Suprapubic skin (tissue), 4 donors: ENCODE data around the gene UBE2B. TPM values are rescaled to one million over a fixed set of nuclear protein-coding genes. Genes with fewer than 3 reads are reported as not detected.

Experiments used
- DNase-seq, 2 donors: peaks; one replicate each; pipeline ENCODE4 v3.0.0-alpha.2; 2019; ENCODE audit warnings: low spot score in 2 of 2
- H3K27ac ChIP-seq: fragments of 200-600 bp; sonication (generic); one replicate; pipeline ENCODE4 v1.5.1; 2019
- H3K27me3 ChIP-seq: fragments of 200-600 bp; sonication (generic); one replicate; pipeline ENCODE4 v1.5.1; 2019
- H3K36me3 ChIP-seq: fragments of 200-600 bp; sonication (generic); one replicate; pipeline ENCODE4 v1.5.1; 2019
- H3K4me1 ChIP-seq: fragments of 200-600 bp; sonication (generic); one replicate; pipeline ENCODE4 v1.5.1; 2019
- H3K4me3 ChIP-seq: fragments of 200-600 bp; sonication (generic); one replicate; pipeline ENCODE4 v1.5.1; 2019; ENCODE audit warnings: mild to moderate bottlenecking
- H3K9me3 ChIP-seq: fragments of 200-600 bp; sonication (generic); one replicate; pipeline ENCODE4 v1.5.1; 2019
- EP300 ChIP-seq: sonication (generic); formaldehyde crosslinking; IDR thresholded peaks from one replicate; pipeline ENCODE4 v1.6.1; 2017; ENCODE audit warnings: antibody characterized with exemption
- POLR2A ChIP-seq, 2 donors: fragments of 450-650 bp; IDR thresholded peaks; one replicate each; pipeline ENCODE4 v1.6.1; 2017; ENCODE audit warnings: antibody characterized with exemption in 2 of 2, mild to moderate bottlenecking in 2 of 2, moderate library complexity in 2 of 2
- POLR2AphosphoS5 ChIP-seq, 3 donors: sonication (generic); formaldehyde crosslinking; IDR thresholded peaks; one replicate each; pipeline ENCODE4 v1.6.1; 2017; ENCODE audit warnings: antibody characterized with exemption in 3 of 3
- WGBS: methylation state at CpG from one replicate; pipeline ENCODE4 v1.1.5; 2018; 5-methylcytosine and 5-hydroxymethylcytosine counted together
- total RNA-seq, 4 donors: library from RNA; depleted of rRNA; stranded (reverse); fragments of >200 nt; gene quantifications; one replicate each; pipeline ENCODE4 v1.1.0, GENCODE V29; 2016
- TF ChIP-seq, protein P1 (sequence below), 2 donors: fragments of 200-600 bp in 1 of 2; fragments of 450-650 bp in 1 of 2; sonication (generic) in 1 of 2; IDR thresholded peaks; one replicate each; pipeline ENCODE4 v1.5.1; 2016 to 2019; ENCODE audit warnings: antibody characterized with exemption in 2 of 2, mild to moderate bottlenecking in 1 of 2, moderate library complexity in 1 of 2

The UBE2B gene
- total RNA-seq, 4 donors from 2014 or later, result 33.3 to 110 (median 51.6) TPM

DNA sequence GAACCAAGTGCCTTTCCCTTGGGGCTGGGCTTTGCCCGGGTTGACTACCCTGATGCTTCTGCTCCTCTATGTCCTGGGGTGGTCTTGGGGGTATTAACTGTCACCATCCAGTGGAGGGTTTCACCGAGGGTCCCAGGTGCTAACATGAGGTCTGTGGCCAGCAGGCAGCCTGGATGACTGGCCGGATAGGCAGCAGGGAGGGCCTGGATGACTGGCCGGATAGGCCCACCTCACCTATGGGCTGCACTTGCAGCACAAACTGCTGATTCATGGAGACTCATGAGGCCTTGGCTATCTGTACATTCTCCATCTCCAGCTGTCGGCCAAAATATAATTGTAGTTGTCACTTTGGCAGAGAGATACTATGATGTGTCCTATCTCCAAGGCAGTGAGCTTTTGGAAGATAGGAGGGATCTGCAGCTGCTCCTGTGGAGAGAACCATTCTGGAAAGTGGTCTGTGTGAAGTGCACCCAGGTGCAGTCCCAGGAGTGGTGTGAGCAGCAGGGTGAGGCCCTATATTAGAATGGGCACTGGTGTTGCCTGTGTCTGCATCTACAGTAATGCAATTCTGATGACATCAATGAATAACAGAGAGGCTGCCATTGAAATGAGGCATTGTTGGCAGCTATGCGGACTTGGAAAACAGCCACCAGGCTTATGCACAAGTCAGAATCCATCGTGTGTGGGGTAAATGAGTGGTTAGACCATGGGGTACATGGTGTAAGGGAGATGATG lies 66.6 kb downstream of the UBE2B start:
- H3K4me3 ChIP-seq, result no peak overlapping the region
- 53% methylated on average over 4 of the region's 7 CpGs for WGBS
- no peaks in the 10 kb centered on the region for H3K9me3 ChIP-seq
- DNase-seq, result no peak
- peaks cover 35% of the 10 kb centered on the region for H3K4me1 ChIP-seq
- TF ChIP-seq POLR2A (IDR thresholded peaks at IDR 0.05), result no peak
- TF ChIP-seq EP300, result no peak
- TF ChIP-seq POLR2AphosphoS5 (IDR thresholded peaks at IDR 0.05), result no peak
- TF ChIP-seq, protein P1, sequence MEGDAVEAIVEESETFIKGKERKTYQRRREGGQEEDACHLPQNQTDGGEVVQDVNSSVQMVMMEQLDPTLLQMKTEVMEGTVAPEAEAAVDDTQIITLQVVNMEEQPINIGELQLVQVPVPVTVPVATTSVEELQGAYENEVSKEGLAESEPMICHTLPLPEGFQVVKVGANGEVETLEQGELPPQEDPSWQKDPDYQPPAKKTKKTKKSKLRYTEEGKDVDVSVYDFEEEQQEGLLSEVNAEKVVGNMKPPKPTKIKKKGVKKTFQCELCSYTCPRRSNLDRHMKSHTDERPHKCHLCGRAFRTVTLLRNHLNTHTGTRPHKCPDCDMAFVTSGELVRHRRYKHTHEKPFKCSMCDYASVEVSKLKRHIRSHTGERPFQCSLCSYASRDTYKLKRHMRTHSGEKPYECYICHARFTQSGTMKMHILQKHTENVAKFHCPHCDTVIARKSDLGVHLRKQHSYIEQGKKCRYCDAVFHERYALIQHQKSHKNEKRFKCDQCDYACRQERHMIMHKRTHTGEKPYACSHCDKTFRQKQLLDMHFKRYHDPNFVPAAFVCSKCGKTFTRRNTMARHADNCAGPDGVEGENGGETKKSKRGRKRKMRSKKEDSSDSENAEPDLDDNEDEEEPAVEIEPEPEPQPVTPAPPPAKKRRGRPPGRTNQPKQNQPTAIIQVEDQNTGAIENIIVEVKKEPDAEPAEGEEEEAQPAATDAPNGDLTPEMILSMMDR (IDR thresholded peaks at IDR 0.05), result no peak
- H3K36me3 ChIP-seq, result no peaks in the 10 kb centered on the region
- no peaks in the 10 kb centered on the region for H3K27me3 ChIP-seq
- H3K27ac ChIP-seq, result peak overlapping the region; percentile 81

DNA sequence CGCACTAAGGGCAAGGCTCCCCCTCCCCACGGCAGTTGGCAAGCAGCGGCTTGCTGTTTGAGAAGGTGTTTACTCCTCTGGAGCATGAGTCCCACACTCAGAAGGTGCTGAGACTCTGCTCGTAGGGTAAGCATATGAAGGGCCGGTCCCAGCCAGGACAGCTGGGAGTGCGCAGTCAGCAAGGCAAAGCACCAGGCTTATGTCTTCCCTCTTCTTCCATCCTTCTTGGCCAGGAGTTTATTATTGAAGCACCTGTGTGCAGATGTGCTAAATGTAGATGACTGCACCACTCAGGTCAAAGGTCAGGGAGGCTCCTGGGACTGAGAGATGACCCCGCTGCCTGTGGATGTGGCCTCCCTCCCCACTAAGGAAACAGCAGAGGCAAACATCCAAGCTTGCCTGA lies 67.4 kb downstream of the UBE2B start:
- Histone ChIP-seq H3K4me3 (no peak overlapping the region), H3K27me3 (no peaks in the 10 kb centered on the region), H3K27ac (peak overlapping the region; percentile 81), H3K9me3 (no peaks in the 10 kb centered on the region), H3K4me1 (peaks cover 35% of the 10 kb centered on the region), H3K36me3 (no peaks in the 10 kb centered on the region)
- TF ChIP-seq POLR2A (IDR thresholded peaks at IDR 0.05) (no peak), EP300 (no peak), POLR2AphosphoS5 (IDR thresholded peaks at IDR 0.05) (no peak)
- TF ChIP-seq, protein P1 (IDR thresholded peaks at IDR 0.05), result no peak
- 90% methylated on average over 7 of the region's 7 CpGs for WGBS
- no peak for DNase-seq

DNA sequence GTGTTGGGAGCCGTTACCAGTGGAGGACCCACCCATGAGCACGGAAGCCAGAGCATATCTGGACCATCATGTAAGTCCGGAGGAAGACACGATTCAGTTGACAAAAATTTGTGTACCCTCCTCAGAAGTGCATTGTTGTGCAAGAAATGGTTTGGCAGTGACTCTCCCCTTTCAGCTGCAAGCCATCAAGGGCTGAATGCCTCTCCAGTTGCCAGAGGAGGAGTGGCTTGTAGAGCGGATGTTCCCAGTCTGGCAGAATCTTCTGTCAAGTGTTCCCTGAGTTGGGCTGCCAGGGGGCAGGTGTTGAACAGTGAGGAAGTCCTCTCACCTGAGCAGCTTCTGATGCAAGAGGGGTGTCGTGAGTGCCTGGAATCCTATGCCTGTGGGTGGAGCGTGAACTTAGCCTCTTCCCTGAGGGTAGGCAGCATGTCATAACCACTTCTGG lies 67.9 kb downstream of the UBE2B start:
- 26% methylated on average over 7 of the region's 7 CpGs for WGBS
- no peak overlapping the region for H3K4me3 ChIP-seq
- no peaks in the 10 kb centered on the region for H3K9me3 ChIP-seq
- H3K27me3 ChIP-seq, result no peaks in the 10 kb centered on the region
- TF ChIP-seq EP300 (no peak), POLR2A (IDR thresholded peaks at IDR 0.05) (no peak), POLR2AphosphoS5 (IDR thresholded peaks at IDR 0.05) (peak; percentile 24 to 87 (median 46))
- TF ChIP-seq, protein P1 (IDR thresholded peaks at IDR 0.05), result no peak
- peaks cover 35% of the 10 kb centered on the region for H3K4me1 ChIP-seq
- DNase-seq, result peak; percentile 85 to 89
- no peaks in the 10 kb centered on the region for H3K36me3 ChIP-seq
- H3K27ac ChIP-seq, result peak overlapping the region; percentile 81

DNA sequence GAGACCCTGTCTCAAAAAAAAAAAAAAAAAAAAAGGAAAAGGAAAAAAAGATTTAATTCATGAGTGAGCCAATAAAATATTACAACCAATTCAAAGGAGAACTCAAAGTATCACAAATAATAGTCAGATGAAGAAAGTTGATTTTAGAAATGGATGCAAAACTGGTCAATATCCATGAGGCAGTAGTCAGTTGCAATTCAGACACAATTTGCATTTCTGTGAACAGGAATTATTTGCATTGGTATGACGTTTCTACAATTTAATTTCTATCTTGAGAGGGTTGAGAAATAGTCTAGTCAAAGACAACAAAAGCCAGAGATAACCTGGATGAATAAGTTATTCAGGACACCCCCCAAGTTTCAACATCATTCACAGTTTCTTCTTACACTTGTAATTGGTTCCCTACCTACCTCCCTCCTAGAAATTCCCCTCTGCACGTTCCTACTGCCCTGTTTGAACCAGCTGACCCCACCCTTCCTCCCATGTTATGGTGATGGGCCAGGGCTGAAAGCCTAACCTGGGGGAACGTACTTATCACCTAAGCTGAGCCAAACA lies 68.9 kb downstream of the UBE2B start:
- DNase-seq, result no peak
- TF ChIP-seq POLR2A (IDR thresholded peaks at IDR 0.05) (no peak), POLR2AphosphoS5 (IDR thresholded peaks at IDR 0.05) (no peak), EP300 (no peak)
- TF ChIP-seq, protein P1 (IDR thresholded peaks at IDR 0.05), result no peak
- Histone ChIP-seq H3K4me1 (peaks cover 35% of the 10 kb centered on the region), H3K27me3 (no peaks in the 10 kb centered on the region), H3K9me3 (no peaks in the 10 kb centered on the region), H3K4me3 (no peak overlapping the region), H3K36me3 (no peaks in the 10 kb centered on the region), H3K27ac (no peak overlapping the region)
- WGBS, result 57% methylated on average over 3 of the region's 3 CpGs

Other genes with a start within 250 kb of the UBE2B start
- 100 to 1,000 TPM; 143 to 261 (median 196) TPM for gene SKP1, start 194.6 kb upstream of the UBE2B start, total RNA-seq
- 100 to 1,000 TPM; 110 to 271 (median 191) TPM for gene PPP2CA, start 145.5 kb upstream of the UBE2B start, total RNA-seq
- 1 to 10 TPM in 1 of 4 donors, under 1 TPM in 1, not detected in 2; 0.56 to 2.2 TPM for gene CDKL3, start 4.4 kb upstream of the UBE2B start, total RNA-seq
- gene CDKN2AIPNL, start 40.3 kb downstream of the UBE2B start, total RNA-seq, result 10 to 100 TPM; 14.7 to 21.9 (median 21.4) TPM
- gene JADE2, start 154.1 kb downstream of the UBE2B start, total RNA-seq, result 10 to 100 TPM; 31.4 to 62.1 (median 56.6) TPM